Natural killer cell (primary cell): Measurements from ENCODE around the gene FAM20B. TPM values are rescaled to one million over a fixed set of nuclear protein-coding genes. Genes with fewer than 3 reads are reported as not detected.

Experiments used
- ATAC-seq, 3 donors: fragments of 150-1000 bp in 2 of 3; fragments of 200-7000 bp in 1 of 3; cut with Tn5 transposase; 1 replicate in 1 of 3; 2 replicates in 2 of 3; pipeline ENCODE4 v1.10.0; 2021; ENCODE audit warnings: mild to moderate bottlenecking in 2 of 3, moderate library complexity in 2 of 3
- DNase-seq, 2 donors: peaks; one replicate each; pipeline versions ENCODE4 v3.0.0 to v3.0.0-alpha.2; 2013 to 2021; ENCODE audit warnings: mixed read lengths in 1 of 2
- H3K27ac ChIP-seq: one replicate; pipeline ENCODE4 v1.5.1; 2013; ENCODE audit warnings: mild to moderate bottlenecking, low read length
- H3K27me3 ChIP-seq: one replicate; pipeline ENCODE4 v1.6.1; 2013; ENCODE audit warnings: low read length; ENCODE audit not compliant: control insufficient read depth, insufficient read depth
- H3K36me3 ChIP-seq: one replicate; pipeline ENCODE4 v1.6.1; 2013; ENCODE audit warnings: low read length; ENCODE audit not compliant: control insufficient read depth, insufficient read depth
- H3K4me1 ChIP-seq: one replicate; pipeline ENCODE4 v1.6.1; 2013; ENCODE audit warnings: low read length; ENCODE audit not compliant: control insufficient read depth, insufficient read depth
- H3K4me3 ChIP-seq: one replicate; pipeline ENCODE4 v1.5.1; 2013; ENCODE audit warnings: low read length
- H3K9me3 ChIP-seq: one replicate; pipeline ENCODE4 v1.6.1; 2013; ENCODE audit warnings: low read length; ENCODE audit not compliant: control insufficient read depth, insufficient read depth
- H3K27ac Mint-ChIP-seq, 2 donors: one replicate each; pipeline ENCODE4 v1.8.0; 2022; ENCODE audit warnings: mild to moderate bottlenecking in 2 of 2, mixed read lengths in 2 of 2, moderate library complexity in 1 of 2
- H3K27me3 Mint-ChIP-seq, 2 donors: one replicate each; pipeline ENCODE4 v1.8.0; 2022; ENCODE audit warnings: low read depth in 2 of 2, mixed read lengths in 2 of 2
- H3K36me3 Mint-ChIP-seq: one replicate; pipeline ENCODE4 v1.8.0; 2022; ENCODE audit warnings: mixed read lengths
- H3K4me1 Mint-ChIP-seq, 2 donors: one replicate each; pipeline ENCODE4 v1.8.0; 2022; ENCODE audit warnings: mixed read lengths in 2 of 2
- H3K4me3 Mint-ChIP-seq: one replicate; pipeline ENCODE4 v1.8.0; 2022; ENCODE audit warnings: mild to moderate bottlenecking, moderate library complexity, mixed read lengths
- H3K9me3 Mint-ChIP-seq, 2 donors: one replicate each; pipeline ENCODE4 v1.8.0; 2022; ENCODE audit warnings: mixed read lengths in 2 of 2
- WGBS: methylation state at CpG from one replicate; pipeline ENCODE4 v1.1.7; 2013; ENCODE audit warnings: missing lambda C conversion rate; ENCODE audit not compliant: insufficient coverage; 5-methylcytosine and 5-hydroxymethylcytosine counted together
- intact Hi-C: fragments of 100-400 bp; cut with micrococcal nuclease; formaldehyde crosslinking; loops from one replicate; pipeline ENCODE4 v1.14.2; 2022
- total RNA-seq, 4 donors: library from RNA; stranded (reverse); fragments of 120-200 nt in 1 of 4; gene quantifications; one replicate each; pipeline versions ENCODE4 v1.2.3 to v1.2.4, GENCODE V29; 2013 to 2022
- TF ChIP-seq, protein P1 (sequence below): fragments of 200-600 bp; IDR thresholded peaks from one replicate; pipeline ENCODE4 v1.8.0; 2022; ENCODE audit warnings: antibody characterized with exemption

FAM20B gene
- total RNA-seq, 3 donors from 2014 or later (not counting 1 experiment from before 2014, with no cell fraction given) = 27.6 to 35.2 (median 29.0) TPM

DNA sequence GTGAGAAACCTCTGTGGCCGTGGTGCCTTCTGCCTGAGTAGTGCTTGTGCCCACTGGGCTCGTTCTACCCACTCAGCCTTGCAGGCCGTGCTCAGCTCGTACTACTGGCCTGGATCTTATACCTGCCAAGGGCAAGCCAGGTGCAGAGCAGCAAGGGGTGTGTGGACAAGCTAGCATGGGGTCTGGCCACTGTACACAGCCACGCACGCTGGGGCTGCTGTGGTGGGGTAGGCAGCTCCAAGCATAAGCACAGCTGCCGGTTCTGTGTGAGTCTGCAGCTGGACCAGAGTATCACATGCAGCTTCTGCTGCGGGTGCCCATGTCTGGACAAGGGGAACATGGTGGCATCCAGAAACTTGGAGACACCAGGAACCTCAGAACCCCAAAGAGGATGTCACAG is 16.4 kb downstream of the FAM20B start:
- Mint-ChIP-seq H3K9me3 (no peaks in the 10 kb centered on the region), H3K4me3 (no peak overlapping the region), H3K4me1 (peaks cover 25 to 45% of the 10 kb centered on the region in 2 donors), H3K27me3 (no peaks in the 10 kb centered on the region), H3K36me3 (no peaks in the 10 kb centered on the region), H3K27ac (no peak overlapping the region)
- TF ChIP-seq, protein P1, sequence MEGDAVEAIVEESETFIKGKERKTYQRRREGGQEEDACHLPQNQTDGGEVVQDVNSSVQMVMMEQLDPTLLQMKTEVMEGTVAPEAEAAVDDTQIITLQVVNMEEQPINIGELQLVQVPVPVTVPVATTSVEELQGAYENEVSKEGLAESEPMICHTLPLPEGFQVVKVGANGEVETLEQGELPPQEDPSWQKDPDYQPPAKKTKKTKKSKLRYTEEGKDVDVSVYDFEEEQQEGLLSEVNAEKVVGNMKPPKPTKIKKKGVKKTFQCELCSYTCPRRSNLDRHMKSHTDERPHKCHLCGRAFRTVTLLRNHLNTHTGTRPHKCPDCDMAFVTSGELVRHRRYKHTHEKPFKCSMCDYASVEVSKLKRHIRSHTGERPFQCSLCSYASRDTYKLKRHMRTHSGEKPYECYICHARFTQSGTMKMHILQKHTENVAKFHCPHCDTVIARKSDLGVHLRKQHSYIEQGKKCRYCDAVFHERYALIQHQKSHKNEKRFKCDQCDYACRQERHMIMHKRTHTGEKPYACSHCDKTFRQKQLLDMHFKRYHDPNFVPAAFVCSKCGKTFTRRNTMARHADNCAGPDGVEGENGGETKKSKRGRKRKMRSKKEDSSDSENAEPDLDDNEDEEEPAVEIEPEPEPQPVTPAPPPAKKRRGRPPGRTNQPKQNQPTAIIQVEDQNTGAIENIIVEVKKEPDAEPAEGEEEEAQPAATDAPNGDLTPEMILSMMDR = no peak
- DNase-seq (no peak), ATAC-seq (no peak)
- no peak overlapping the region for H3K27ac ChIP-seq
- no peaks in the 10 kb centered on the region for H3K9me3 ChIP-seq
- intact Hi-C loops = no loop called here
- 82% methylated on average over 8 of the region's 8 CpGs for WGBS
- H3K36me3 ChIP-seq = no peaks in the 10 kb centered on the region
- H3K4me1 ChIP-seq = peaks cover 4% of the 10 kb centered on the region
- no peaks in the 10 kb centered on the region for H3K27me3 ChIP-seq
- H3K4me3 ChIP-seq = no peak overlapping the region

DNA sequence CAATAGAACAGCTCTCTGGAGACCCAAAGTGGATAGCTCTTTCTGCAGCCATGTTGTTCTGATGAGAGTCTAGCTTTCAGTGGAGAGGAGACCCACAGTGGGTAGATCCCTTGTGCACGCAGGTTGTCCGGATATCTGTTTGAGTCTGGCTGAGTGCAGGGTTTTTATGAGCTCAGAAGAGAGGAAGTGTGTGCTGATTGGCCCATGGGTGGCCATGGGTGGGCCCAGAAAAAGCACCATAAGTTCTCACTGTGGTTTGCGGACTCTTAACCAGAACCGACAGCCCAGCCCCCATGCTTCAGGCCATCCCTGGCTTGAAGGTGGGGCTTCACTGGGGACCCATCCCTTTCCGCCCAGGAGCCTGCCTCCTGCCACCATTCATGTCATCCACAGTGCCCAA is 17.0 kb downstream of the FAM20B start:
- H3K4me3 ChIP-seq = no peak overlapping the region
- no peak overlapping the region for H3K27ac ChIP-seq
- H3K4me1 Mint-ChIP-seq = peaks cover 19 to 45% of the 10 kb centered on the region in 2 donors
- H3K4me3 Mint-ChIP-seq = no peak overlapping the region
- no peak overlapping the region for H3K27ac Mint-ChIP-seq
- no peaks in the 10 kb centered on the region for H3K9me3 Mint-ChIP-seq
- no peaks in the 10 kb centered on the region for H3K4me1 ChIP-seq
- ATAC-seq (peak in 2 of 3 donors; percentile 41 to 64), DNase-seq (no peak)
- intact Hi-C loops = no loop called here
- WGBS = 90% methylated on average over 5 of the region's 5 CpGs
- H3K27me3 Mint-ChIP-seq = no peaks in the 10 kb centered on the region
- H3K27me3 ChIP-seq = no peaks in the 10 kb centered on the region
- no peaks in the 10 kb centered on the region for H3K36me3 Mint-ChIP-seq
- TF ChIP-seq, protein P1 = no peak
- no peaks in the 10 kb centered on the region for H3K36me3 ChIP-seq
- no peaks in the 10 kb centered on the region for H3K9me3 ChIP-seq

DNA sequence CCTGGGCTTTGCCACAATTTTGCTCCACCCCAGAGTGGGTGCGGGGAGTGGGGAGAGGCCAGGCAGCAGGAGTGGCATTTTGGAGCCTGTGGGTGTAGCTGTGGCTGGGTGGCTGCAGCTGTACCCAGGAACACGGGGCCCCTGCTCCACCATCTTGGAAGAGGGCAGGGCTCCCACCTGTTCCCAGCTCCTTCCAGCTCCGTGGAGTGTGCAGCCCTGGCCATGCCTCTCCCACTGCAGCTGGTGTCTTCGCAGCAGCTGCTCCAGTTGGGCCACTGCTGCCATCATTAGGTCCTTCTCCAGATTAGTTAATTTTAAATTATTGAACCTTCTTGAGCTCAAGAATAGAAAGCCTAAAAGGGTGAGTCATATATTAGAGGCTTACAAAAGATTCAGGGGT is 17.6 kb downstream of the FAM20B start:
- H3K4me3 ChIP-seq = no peak overlapping the region
- Mint-ChIP-seq H3K36me3 (no peaks in the 10 kb centered on the region), H3K4me1 (peaks cover 17 to 48% of the 10 kb centered on the region in 2 donors), H3K9me3 (no peaks in the 10 kb centered on the region), H3K27me3 (no peaks in the 10 kb centered on the region), H3K4me3 (no peak overlapping the region), H3K27ac (no peak overlapping the region)
- intact Hi-C loops = no loop called here
- DNase-seq (no peak), ATAC-seq (no peak)
- no peaks in the 10 kb centered on the region for H3K36me3 ChIP-seq
- H3K27me3 ChIP-seq = no peaks in the 10 kb centered on the region
- no peak overlapping the region for H3K27ac ChIP-seq
- no peaks in the 10 kb centered on the region for H3K4me1 ChIP-seq
- no peaks in the 10 kb centered on the region for H3K9me3 ChIP-seq
- TF ChIP-seq, protein P1 = no peak
- 91% methylated on average over 4 of the region's 4 CpGs for WGBS

DNA sequence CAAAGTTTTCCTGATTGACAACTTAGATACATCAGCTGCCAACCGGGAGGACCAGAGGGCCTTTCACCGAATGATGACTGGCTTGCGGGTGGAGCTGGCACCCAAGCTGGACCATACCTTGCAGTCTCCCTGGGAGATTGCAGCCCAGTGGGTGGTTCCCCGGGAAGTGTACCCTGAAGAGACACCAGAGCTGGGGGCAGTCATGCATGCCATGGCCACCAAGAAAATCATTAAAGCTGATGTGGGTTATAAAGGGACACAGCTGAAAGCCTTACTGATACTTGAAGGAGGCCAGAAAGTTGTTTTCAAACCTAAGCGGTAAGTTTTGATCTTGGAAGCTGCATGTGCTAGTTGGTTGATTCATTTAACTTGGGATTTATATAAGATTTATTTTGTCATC is 18.2 kb downstream of the FAM20B start:
- Mint-ChIP-seq H3K27me3 (no peaks in the 10 kb centered on the region), H3K27ac (no peak overlapping the region), H3K4me3 (no peak overlapping the region), H3K4me1 (peaks cover 11 to 44% of the 10 kb centered on the region in 2 donors), H3K9me3 (no peaks in the 10 kb centered on the region), H3K36me3 (no peaks in the 10 kb centered on the region)
- whole genome bisulfite sequencing = 97% methylated on average over 5 of the region's 5 CpGs
- ATAC-seq (no peak), DNase-seq (no peak)
- Histone ChIP-seq H3K4me1 (no peaks in the 10 kb centered on the region), H3K36me3 (no peaks in the 10 kb centered on the region), H3K4me3 (no peak overlapping the region), H3K27ac (no peak overlapping the region), H3K9me3 (no peaks in the 10 kb centered on the region), H3K27me3 (no peaks in the 10 kb centered on the region)
- TF ChIP-seq, protein P1 = no peak
- intact Hi-C loops = no loop called here
